Activated T-cell treated with anti-CD3 and anti-CD28 coated beads, Interleukin-2, amount 50 U/mL, for 4 hours (primary cell): Measurements from ENCODE around the gene B4GALT5. TPM values are rescaled to one million over a fixed set of nuclear protein-coding genes. Genes with fewer than 3 reads are reported as not detected.
A peak's percentile ranks its signal among the peaks of the same experiment; 100 is the strongest.
"Not testable (repeated sequence)": the region's sequence is repeated elsewhere in the genome, so short reads cannot be mapped to it uniquely, and the experiment has no call there.

ENCODE experiments used
- ATAC-seq, 2 donors: fragments of 200-7000 bp; cut with Tn5 transposase; one replicate each; pipeline ENCODE4 v1.10.0; 2021
- DNase-seq: peaks from one replicate; pipeline ENCODE4 v3.0.0-alpha.2; 2020
- H3K27me3 Mint-ChIP-seq: one replicate; pipeline ENCODE4 v1.8.0; 2021; ENCODE audit warnings: low read depth, mixed read lengths
- H3K36me3 Mint-ChIP-seq: one replicate; pipeline ENCODE4 v1.8.0; 2022; ENCODE audit warnings: mixed read lengths; ENCODE audit not compliant: insufficient read depth
- H3K4me1 Mint-ChIP-seq: one replicate; pipeline ENCODE4 v1.8.0; 2021; ENCODE audit warnings: low read depth, mixed read lengths
- H3K4me3 Mint-ChIP-seq: one replicate; pipeline ENCODE4 v1.8.0; 2021; ENCODE audit warnings: mild to moderate bottlenecking, moderate library complexity, mixed read lengths
- H3K9me3 Mint-ChIP-seq: one replicate; pipeline ENCODE4 v1.8.0; 2021; ENCODE audit warnings: mixed read lengths
- total RNA-seq, 3 donors: library from RNA; stranded (reverse); gene quantifications; one replicate each; pipeline ENCODE4 v1.2.1, GENCODE V29; 2021

Gene B4GALT5
- total RNA-seq, result 10 to 100 TPM; 41.6 to 51.9 (median 44.5) TPM

GRCh38 chr20:49713753-49714712 lies at the start of gene B4GALT5:
Gene B4GALT5 (minus strand): TSS chr20:49713878. CDS start chr20:49713690, 188 bp downstream.
- DNase-seq, result peak; percentile 54
- Mint-ChIP-seq H3K4me1 (peaks cover 48% of the 10 kb centered on the region), H3K36me3 (no peaks in the 10 kb centered on the region), H3K4me3 (peak within 1 kb of the TSS; percentile 88), H3K27me3 (no peaks in the 10 kb centered on the region), H3K9me3 (no peaks in the 10 kb centered on the region)
- peak; percentile 86 for ATAC-seq

DNA sequence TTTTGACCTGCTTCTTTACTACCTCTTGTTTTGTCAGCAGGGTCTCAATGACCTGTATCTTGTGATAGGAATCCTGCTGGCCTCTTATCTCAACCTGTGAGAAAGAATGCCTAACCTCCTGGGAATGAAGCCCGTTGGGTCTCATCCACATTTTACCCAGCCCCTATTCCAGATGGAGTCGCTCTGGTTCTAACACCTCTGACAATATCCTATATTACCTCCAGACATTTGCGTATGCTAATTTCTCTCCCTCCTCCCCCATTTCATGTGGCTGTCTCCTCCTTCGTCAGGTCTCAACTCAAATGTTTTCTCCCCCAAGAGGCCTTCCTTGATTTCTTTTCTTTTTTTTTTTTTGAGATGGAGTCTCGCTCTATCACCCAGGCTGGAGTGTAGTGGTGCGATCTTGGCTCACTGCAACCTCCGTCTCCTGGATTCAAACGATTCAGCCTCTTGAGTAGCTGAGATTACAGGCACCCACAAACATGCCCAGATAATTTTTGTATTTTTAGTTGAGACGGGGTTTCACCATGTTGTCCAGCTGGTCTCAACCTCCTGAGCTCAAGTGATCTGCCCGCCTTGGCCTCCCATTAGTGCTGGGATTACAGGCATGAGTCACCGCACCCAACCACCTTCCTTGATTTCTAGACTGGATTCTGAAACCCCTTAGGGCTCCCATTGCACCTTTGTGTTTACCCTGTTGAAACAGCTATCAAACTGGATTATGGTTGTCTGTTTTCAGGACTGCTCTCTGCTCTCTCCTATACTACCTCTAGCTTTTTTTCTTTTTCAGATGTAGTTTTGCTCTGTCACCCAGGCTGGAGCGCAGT lies 49.5 kb upstream of the B4GALT5 start:
- ATAC-seq (no peak), DNase-seq (no peak)
- H3K4me3 Mint-ChIP-seq, result no peak overlapping the region
- no peaks in the 10 kb centered on the region for H3K36me3 Mint-ChIP-seq
- H3K27me3 Mint-ChIP-seq, result peaks cover 31% of the 10 kb centered on the region
- no peaks in the 10 kb centered on the region for H3K9me3 Mint-ChIP-seq
- peaks cover 8% of the 10 kb centered on the region for H3K4me1 Mint-ChIP-seq

GRCh38 chr20:49761888-49762287 lies 48.2 kb upstream of the B4GALT5 start:
- DNase-seq, H3K36me3 Mint-ChIP-seq, ATAC-seq, H3K4me3 Mint-ChIP-seq, H3K9me3 Mint-ChIP-seq, H3K4me1 Mint-ChIP-seq: not testable (repeated sequence)
- peaks cover 31% of the 10 kb centered on the region for H3K27me3 Mint-ChIP-seq

- Mint-ChIP-seq H3K4me3 (no peak overlapping the region), H3K27me3 (peaks cover 16% of the 10 kb centered on the region)
- no peak for ATAC-seq
These were observed 45.7 kb upstream of the B4GALT5 start for GRCh38 chr20:49759266-49759950.

GRCh38 chr20:49758781-49759180 lies 45.1 kb upstream of the B4GALT5 start:
- Mint-ChIP-seq H3K27me3 (peaks cover 13% of the 10 kb centered on the region), H3K36me3 (peaks cover 2% of the 10 kb centered on the region), H3K4me1 (no peaks in the 10 kb centered on the region), H3K4me3 (no peak overlapping the region), H3K9me3 (peaks cover 7% of the 10 kb centered on the region)
- ATAC-seq, result no peak
- no peak for DNase-seq

More at GRCh38 chr20:49759266-49759950, 45.7 kb upstream of the B4GALT5 start:
- Mint-ChIP-seq H3K4me1 (no peaks in the 10 kb centered on the region), H3K36me3 (peaks cover 2% of the 10 kb centered on the region), H3K9me3 (peaks cover 7% of the 10 kb centered on the region)
- no peak for DNase-seq

DNA sequence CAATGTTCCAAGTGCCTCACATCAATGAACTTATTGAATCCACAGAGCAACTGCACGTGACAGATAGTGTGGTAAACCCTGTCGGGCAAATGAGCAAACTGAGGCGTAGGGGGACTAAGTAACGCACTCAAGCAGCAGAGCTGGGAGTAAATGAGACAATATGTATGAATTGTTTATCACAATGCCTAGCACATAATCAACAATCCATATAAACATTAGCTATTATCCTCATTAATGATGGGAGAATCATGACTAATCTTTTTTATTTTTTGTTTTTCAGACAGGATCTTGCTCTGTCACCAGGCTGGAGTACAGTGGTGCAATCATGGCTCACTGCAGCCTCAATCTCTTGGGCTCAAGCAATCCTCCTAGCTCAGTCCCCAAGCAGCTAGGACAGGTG lies 43.9 kb upstream of the B4GALT5 start:
- H3K4me3 Mint-ChIP-seq, result no peak overlapping the region
- H3K27me3 Mint-ChIP-seq, result peaks cover 13% of the 10 kb centered on the region
- peaks cover 2% of the 10 kb centered on the region for H3K36me3 Mint-ChIP-seq

DNA sequence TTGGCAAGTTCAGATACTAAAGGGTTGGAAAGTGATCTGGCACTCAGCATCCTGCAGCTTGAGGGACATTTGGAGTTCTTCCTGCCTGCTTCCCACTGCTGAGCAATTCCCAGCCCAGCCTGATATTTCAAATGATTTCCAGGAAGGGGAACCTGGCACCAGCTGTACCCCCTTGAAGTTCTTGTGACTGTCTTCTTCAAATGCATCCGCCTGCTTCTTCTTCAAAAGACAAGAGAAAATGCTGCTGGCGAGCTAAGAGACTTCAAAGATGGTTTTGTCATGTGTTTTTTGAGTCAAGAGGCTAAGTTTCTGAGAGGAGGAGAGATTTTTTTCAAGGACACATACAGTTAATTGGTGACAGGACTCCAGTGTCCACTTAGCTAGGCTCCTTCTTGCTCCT lies 42.6 kb upstream of the B4GALT5 start:
- H3K27me3 Mint-ChIP-seq, result peaks cover 13% of the 10 kb centered on the region
- H3K9me3 Mint-ChIP-seq, result peaks cover 7% of the 10 kb centered on the region
- H3K36me3 Mint-ChIP-seq, result peaks cover 2% of the 10 kb centered on the region
- peaks cover under 1% of the 10 kb centered on the region for H3K4me1 Mint-ChIP-seq
- H3K4me3 Mint-ChIP-seq, result no peak overlapping the region
- DNase-seq, result no peak
- ATAC-seq, result no peak

More for the DNA sequence above, 43.9 kb upstream of the B4GALT5 start:
- no peak for DNase-seq
- peaks cover 7% of the 10 kb centered on the region for H3K9me3 Mint-ChIP-seq
- no peaks in the 10 kb centered on the region for H3K4me1 Mint-ChIP-seq
- ATAC-seq, result no peak

- peaks cover 7% of the 10 kb centered on the region for H3K9me3 Mint-ChIP-seq
- H3K4me1 Mint-ChIP-seq, result peaks cover 8% of the 10 kb centered on the region
- H3K27me3 Mint-ChIP-seq, result peaks cover 13% of the 10 kb centered on the region
- no peak for DNase-seq
- ATAC-seq, result no peak
- H3K36me3 Mint-ChIP-seq, result peaks cover 2% of the 10 kb centered on the region
- H3K4me3 Mint-ChIP-seq, result no peak overlapping the region
These were observed 40.9 kb upstream of the B4GALT5 start for GRCh38 chr20:49754596-49754995.

- peaks cover 8% of the 10 kb centered on the region for H3K4me1 Mint-ChIP-seq
- no peak for DNase-seq
- peaks cover 2% of the 10 kb centered on the region for H3K36me3 Mint-ChIP-seq
- peaks cover 8% of the 10 kb centered on the region for H3K27me3 Mint-ChIP-seq
- no peak for ATAC-seq
- H3K9me3 Mint-ChIP-seq, result peaks cover 7% of the 10 kb centered on the region
- no peak overlapping the region for H3K4me3 Mint-ChIP-seq
These were observed 39.5 kb upstream of the B4GALT5 start for GRCh38 chr20:49753133-49753532.

DNA sequence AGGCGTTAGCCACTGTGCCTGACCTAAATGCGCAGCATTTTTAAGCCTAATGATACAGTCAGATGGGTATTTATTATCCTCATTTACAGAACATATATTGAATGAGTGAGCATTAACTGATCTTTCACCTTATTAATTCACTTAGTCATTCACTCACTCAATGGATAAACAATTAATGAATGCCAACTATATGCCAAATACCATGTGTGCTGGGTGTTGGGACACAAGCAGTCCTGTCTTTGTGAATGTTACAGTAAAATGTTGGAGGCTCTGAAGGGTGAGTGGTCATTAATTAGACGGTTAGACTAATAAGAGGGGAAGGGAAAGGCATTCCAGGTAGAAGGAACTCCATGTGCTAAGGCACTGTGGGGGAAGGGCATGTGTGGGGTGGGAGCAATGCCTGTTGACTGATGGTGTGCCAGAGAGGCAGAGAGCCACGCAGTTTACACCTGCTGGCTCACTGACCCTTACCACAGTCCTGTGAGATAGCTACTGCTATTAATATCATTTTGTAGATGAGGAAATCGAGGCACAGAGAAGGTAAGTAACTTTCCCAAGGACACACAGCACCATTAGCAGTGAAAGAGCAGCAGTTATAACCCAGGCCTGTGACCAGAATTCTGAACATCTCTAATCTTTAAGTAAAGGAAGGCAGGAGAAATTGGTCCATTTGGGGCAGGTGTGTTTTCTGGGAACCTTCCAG lies 38.7 kb upstream of the B4GALT5 start:
- H3K4me3 Mint-ChIP-seq, result no peak overlapping the region
- H3K36me3 Mint-ChIP-seq, result peaks cover under 1% of the 10 kb centered on the region
- H3K27me3 Mint-ChIP-seq, result peaks cover 5% of the 10 kb centered on the region
- ATAC-seq (no peak), DNase-seq (no peak)
- H3K9me3 Mint-ChIP-seq, result peaks cover 5% of the 10 kb centered on the region
- H3K4me1 Mint-ChIP-seq, result peaks cover 8% of the 10 kb centered on the region

DNA sequence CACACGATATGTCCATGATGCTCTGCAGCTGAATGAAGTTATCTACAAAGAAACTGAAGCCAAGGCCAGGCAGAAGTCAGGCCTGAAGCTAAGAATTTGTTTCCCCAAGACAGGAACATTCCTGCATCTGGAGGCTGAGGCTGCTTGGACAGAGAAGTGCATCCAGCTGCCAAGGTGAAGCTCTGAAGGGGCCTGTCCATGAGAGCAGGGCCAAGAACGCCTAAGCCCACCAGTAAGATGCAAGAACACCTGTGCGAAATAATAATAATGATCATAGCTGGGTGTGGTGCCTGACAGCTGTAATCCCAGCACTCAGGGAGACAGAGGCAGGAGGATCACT lies 37.7 kb upstream of the B4GALT5 start:
- Mint-ChIP-seq H3K4me3 (no peak overlapping the region), H3K4me1 (peaks cover 8% of the 10 kb centered on the region), H3K27me3 (peaks cover 2% of the 10 kb centered on the region), H3K36me3 (no peaks in the 10 kb centered on the region), H3K9me3 (no peaks in the 10 kb centered on the region)
- DNase-seq (no peak), ATAC-seq (no peak)

DNA sequence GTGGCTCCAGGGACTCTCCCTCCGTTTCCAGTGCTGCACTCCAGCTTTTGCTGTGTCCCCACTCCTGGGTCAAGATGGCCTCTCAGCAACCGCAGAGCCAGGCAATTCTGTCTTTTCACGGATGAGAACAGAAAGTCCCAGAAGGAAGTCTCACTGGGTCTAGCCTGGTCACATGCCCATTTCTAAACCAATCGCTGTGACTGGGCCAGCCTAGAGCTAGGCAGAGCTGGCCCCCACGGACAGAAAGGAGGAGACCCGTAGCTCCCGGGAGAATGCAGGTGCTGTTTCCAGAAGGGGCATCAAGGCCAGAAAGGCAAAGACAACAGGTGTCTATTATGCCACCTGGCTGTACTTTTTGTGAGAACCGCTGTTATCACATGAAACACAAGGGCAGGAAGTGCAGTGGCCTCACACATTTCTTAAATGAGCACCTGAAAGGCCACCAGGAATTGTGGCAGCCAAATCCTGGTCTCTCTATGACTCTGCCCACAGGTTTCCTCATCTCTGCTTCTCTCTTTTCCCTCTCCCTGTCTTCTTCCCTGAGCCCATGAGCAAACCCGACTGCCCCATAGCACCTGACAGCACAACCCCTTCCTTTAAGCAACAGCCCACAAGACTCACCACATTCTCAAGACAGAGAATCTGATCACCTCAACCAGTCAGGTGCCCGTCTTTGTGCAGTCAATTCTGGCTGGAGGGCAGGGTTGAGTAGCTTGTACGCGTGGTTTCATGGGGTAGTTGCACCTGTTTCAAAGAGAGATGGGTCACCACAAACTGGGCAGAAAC lies 37.1 kb upstream of the B4GALT5 start:
- Mint-ChIP-seq H3K4me1 (peaks cover 8% of the 10 kb centered on the region), H3K27me3 (peaks cover 2% of the 10 kb centered on the region), H3K36me3 (no peaks in the 10 kb centered on the region), H3K9me3 (no peaks in the 10 kb centered on the region), H3K4me3 (no peak overlapping the region)
- DNase-seq (no peak), ATAC-seq (peak in 1 of 2 donors; percentile 18)

DNA sequence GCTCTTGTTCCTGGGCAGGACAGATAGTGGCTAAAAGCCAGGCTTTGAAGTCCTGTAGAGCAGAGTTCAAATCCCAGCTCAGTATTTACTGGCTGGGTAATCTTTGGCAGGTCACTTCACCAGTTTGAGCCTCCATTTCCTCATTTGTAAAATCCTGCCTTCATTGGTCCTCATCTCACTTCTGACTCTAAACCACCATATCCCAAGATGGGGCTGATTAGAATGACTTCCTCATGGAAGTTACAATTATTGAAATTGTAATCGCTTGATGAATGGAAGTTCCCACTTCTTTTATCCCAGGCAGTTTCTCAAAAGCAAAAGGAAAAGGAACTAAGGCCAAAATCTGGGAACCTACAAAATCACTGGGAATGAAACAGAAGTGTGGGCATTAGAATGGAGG lies 35.9 kb upstream of the B4GALT5 start:
- DNase-seq (no peak), ATAC-seq (no peak)
- Mint-ChIP-seq H3K27me3 (peaks cover 1% of the 10 kb centered on the region), H3K9me3 (no peaks in the 10 kb centered on the region), H3K4me1 (peaks cover 8% of the 10 kb centered on the region), H3K4me3 (no peak overlapping the region), H3K36me3 (no peaks in the 10 kb centered on the region)
